Measurements from ENCODE around the gene PRM1. TPM values are rescaled to one million over a fixed set of nuclear protein-coding genes. Genes with fewer than 3 reads are reported as not detected.
A peak's percentile ranks its signal among the peaks of the same experiment; 100 is the strongest.

The PRM1 gene, protein sequence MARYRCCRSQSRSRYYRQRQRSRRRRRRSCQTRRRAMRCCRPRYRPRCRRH
- not detected for total RNA-seq (2021; ENCODE audit: unreplicated experiment)
- polyA plus RNA-seq (2012; ENCODE audit: insufficient read length): not detected
- Bru-seq, nascent RNA: not detected
- percentile 24 among the genes with signal in this experiment for BruChase-seq, experiment 1, labeled RNA remaining after a 2-hour chase
- BruChase-seq, experiment 2, labeled RNA remaining after a 6-hour chase: not detected
- long read RNA-seq: 0 reads

DNA sequence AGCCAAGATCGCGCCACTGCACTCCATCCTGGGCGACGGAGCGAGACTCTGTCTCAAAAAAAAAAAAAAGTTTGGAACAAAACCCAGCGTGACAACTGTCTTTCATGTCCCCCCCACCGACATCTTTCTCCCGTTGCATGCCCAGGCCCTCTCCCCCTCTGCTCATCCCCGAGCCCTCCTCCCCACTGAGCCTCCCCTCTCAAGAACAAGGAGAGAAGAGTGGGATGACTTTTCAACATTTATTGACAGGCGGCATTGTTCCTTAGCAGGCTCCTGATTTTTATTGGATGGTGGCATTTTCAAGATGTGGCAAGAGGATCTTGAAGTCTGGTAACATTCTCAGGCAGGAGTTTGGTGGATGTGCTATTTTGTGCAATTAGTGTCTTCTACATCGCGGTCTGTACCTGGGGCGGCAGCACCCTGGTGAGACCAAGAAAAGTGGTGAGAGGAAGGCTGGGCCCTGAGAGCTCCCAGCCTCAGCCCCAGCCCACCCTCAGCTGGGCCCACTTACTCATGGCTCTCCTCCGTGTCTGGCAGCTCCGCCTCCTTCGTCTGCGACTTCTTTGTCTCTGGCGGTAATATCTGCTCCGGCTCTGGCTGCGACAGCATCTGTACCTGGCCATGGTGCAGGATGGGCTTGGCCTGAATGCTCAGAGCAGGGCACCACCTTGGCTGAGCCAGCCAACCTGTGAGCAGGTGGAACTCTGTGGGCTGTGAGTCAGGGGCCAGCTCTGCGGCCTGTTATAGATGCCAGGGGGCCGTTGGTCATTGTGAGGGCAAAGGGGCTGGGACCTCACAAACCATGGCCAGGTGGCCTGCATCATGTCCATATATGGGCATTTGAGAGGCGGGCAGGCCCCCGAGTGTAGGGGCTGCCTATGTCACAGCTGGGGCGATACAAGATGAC is at the start of gene PRM1:
Gene PRM1 (minus strand): TSS at position 715 of the 907 bp plus-strand sequence. CDS start 92 bp downstream, at position 623.
- POLR2A ChIA-PET: no interaction called here
- ATAC-seq (no peak), DNase-seq (ENCODE audit: low read depth, low spot score) (no peak)
- Histone ChIP-seq H3K27me3 (ENCODE audit: control insufficient read depth, insufficient read depth, low read length) (no peaks in the 10 kb centered on the region), H3K4me1 (ENCODE audit: control insufficient read depth, insufficient read depth, low read length) (no peaks in the 10 kb centered on the region), H3K27ac (ENCODE audit: low read length) (no peak within 1 kb of the TSS), H3K36me3 (ENCODE audit: control insufficient read depth, insufficient read depth, low read length) (no peaks in the 10 kb centered on the region), H3K4me3 (ENCODE audit: low read depth in 2 of 2, low read length in 2 of 2) (no peak within 1 kb of the TSS), H3K9me3 (ENCODE audit: control insufficient read depth, insufficient read depth, low read depth, low read length) (no peaks in the 10 kb centered on the region)
- TF ChIP-seq, protein P1, sequence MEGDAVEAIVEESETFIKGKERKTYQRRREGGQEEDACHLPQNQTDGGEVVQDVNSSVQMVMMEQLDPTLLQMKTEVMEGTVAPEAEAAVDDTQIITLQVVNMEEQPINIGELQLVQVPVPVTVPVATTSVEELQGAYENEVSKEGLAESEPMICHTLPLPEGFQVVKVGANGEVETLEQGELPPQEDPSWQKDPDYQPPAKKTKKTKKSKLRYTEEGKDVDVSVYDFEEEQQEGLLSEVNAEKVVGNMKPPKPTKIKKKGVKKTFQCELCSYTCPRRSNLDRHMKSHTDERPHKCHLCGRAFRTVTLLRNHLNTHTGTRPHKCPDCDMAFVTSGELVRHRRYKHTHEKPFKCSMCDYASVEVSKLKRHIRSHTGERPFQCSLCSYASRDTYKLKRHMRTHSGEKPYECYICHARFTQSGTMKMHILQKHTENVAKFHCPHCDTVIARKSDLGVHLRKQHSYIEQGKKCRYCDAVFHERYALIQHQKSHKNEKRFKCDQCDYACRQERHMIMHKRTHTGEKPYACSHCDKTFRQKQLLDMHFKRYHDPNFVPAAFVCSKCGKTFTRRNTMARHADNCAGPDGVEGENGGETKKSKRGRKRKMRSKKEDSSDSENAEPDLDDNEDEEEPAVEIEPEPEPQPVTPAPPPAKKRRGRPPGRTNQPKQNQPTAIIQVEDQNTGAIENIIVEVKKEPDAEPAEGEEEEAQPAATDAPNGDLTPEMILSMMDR (IDR thresholded peaks at IDR 0.05): no peak
- TF ChIP-seq POLR2AphosphoS5 (IDR thresholded peaks at IDR 0.05; ENCODE audit: low read depth, low read length) (no peak), TCF7L2 (IDR thresholded peaks at IDR 0.05; ENCODE audit: low read depth, low read length) (no peak), SIN3A (IDR thresholded peaks at IDR 0.05; ENCODE audit: borderline replicate concordance, insufficient read depth, low read depth, low read length) (no peak)
- TF ChIP-seq, protein P2, sequence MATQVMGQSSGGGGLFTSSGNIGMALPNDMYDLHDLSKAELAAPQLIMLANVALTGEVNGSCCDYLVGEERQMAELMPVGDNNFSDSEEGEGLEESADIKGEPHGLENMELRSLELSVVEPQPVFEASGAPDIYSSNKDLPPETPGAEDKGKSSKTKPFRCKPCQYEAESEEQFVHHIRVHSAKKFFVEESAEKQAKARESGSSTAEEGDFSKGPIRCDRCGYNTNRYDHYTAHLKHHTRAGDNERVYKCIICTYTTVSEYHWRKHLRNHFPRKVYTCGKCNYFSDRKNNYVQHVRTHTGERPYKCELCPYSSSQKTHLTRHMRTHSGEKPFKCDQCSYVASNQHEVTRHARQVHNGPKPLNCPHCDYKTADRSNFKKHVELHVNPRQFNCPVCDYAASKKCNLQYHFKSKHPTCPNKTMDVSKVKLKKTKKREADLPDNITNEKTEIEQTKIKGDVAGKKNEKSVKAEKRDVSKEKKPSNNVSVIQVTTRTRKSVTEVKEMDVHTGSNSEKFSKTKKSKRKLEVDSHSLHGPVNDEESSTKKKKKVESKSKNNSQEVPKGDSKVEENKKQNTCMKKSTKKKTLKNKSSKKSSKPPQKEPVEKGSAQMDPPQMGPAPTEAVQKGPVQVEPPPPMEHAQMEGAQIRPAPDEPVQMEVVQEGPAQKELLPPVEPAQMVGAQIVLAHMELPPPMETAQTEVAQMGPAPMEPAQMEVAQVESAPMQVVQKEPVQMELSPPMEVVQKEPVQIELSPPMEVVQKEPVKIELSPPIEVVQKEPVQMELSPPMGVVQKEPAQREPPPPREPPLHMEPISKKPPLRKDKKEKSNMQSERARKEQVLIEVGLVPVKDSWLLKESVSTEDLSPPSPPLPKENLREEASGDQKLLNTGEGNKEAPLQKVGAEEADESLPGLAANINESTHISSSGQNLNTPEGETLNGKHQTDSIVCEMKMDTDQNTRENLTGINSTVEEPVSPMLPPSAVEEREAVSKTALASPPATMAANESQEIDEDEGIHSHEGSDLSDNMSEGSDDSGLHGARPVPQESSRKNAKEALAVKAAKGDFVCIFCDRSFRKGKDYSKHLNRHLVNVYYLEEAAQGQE (IDR thresholded peaks at IDR 0.05; ENCODE audit: insufficient read depth in 1 of 2, low read depth in 2 of 2, low read length in 1 of 2): no peak
- no TSS peak for BruUV-seq (replicated peaks)
- in situ Hi-C loops (cut with HindIII; ENCODE audit: low pct_unique_long_range_greater_than_20kb, low sequenced_read_pairs) (no loop called here), intact Hi-C loops (cut with micrococcal nuclease; ENCODE audit: unreplicated experiment) (no loop called here)
- CTCF ChIA-PET: interaction anchor here (0.7 to 1.0 kb wide), 2 partner anchors 26 to 32 kb away, joined by 3 to 5 read pairs; no protein-coding TSS in a partner anchor

DNA sequence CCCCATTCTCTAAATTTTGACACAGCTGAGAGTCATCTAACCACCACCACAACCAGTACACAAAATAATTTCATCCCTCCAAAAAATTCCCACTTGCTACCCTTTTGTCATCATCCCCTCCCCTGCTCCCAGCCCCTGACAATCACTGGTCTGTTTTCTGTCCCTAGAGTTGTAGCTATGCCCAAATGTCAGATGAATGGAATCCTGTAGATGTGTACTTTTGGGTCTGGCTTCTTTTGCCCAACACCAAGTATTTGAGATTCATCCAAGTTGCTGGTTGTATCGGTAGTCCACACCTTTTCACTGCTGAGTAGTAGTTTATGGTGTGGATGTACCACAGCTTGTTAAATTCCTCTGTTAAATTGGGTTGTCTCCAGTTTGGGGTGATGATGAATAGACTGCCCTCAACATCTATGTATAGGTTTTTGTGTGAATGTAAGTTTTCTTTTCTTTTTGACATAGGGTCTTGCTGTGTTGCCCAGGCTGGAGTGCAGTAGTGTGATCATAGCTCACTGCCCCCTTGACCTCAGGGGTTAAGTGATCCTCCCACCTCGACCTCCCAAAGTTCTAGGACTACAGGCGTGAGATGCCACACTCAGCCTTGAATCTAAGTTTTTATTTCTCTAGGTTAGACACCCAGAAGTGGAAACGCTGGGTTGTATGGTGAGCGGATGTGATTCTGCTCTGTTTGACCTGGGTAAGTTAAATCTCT is 49.6 kb upstream of the PRM1 start:
- Histone ChIP-seq H3K4me1 (ENCODE audit: control insufficient read depth, insufficient read depth, low read length) (peaks cover 27% of the 10 kb centered on the region), H3K36me3 (ENCODE audit: control insufficient read depth, insufficient read depth, low read length) (no peaks in the 10 kb centered on the region), H3K4me3 (ENCODE audit: low read depth in 2 of 2, low read length in 2 of 2) (no peak overlapping the region), H3K27me3 (ENCODE audit: control insufficient read depth, insufficient read depth, low read length) (no peaks in the 10 kb centered on the region), H3K27ac (ENCODE audit: low read length) (peak overlapping the region; percentile 19; the same call in 1 of the 2 replicates), H3K9me3 (ENCODE audit: control insufficient read depth, insufficient read depth, low read depth, low read length) (no peaks in the 10 kb centered on the region)
- in situ Hi-C loops (cut with HindIII; ENCODE audit: low pct_unique_long_range_greater_than_20kb, low sequenced_read_pairs) (no loop called here), intact Hi-C loops (cut with micrococcal nuclease; ENCODE audit: unreplicated experiment) (no loop called here)
- DNase-seq (ENCODE audit: low read depth, low spot score) (no peak), ATAC-seq (no peak)
- no TSS peak for BruUV-seq (replicated peaks)
- ChIA-PET CTCF (no interaction called here), POLR2A (interaction anchor here (0.6 kb wide), 1 partner anchor 67 kb away, joined by 6 read pairs; no protein-coding TSS in a partner anchor)
- TF ChIP-seq POLR2AphosphoS5 (IDR thresholded peaks at IDR 0.05; ENCODE audit: low read depth, low read length) (no peak), TCF7L2 (IDR thresholded peaks at IDR 0.05; ENCODE audit: low read depth, low read length) (no peak)

Data from Panc1 (cell line).